Lower lobe of right lung (tissue), 2 donors: ENCODE measurements around the gene MEP1A. TPM values are rescaled to one million over a fixed set of nuclear protein-coding genes. Genes with fewer than 3 reads are reported as not detected.

Source experiments
- ATAC-seq, 2 donors: fragments of 200-7000 bp; cut with Tn5 transposase; one replicate each; pipeline ENCODE4 v1.9.1; 2020 to 2022; ENCODE audit warnings: mild to moderate bottlenecking in 2 of 2, moderate library complexity in 2 of 2
- DNase-seq: peaks from one replicate; pipeline ENCODE4 v3.0.0-alpha.2; 2020
- H3K27ac ChIP-seq: fragments of 200-600 bp; one replicate; pipeline ENCODE4 v1.8.0; 2022
- H3K27me3 ChIP-seq: fragments of 200-600 bp; one replicate; pipeline ENCODE4 v1.8.0; 2022; ENCODE audit warnings: low read depth
- H3K36me3 ChIP-seq: fragments of 200-600 bp; one replicate; pipeline ENCODE4 v1.8.0; 2022; ENCODE audit warnings: mild to moderate bottlenecking
- H3K4me1 ChIP-seq: fragments of 200-600 bp; one replicate; pipeline ENCODE4 v1.8.0; 2022
- H3K4me3 ChIP-seq: fragments of 200-600 bp; one replicate; pipeline ENCODE4 v1.8.0; 2022; ENCODE audit warnings: mild to moderate bottlenecking
- H3K9me3 ChIP-seq: fragments of 200-600 bp; one replicate; pipeline ENCODE4 v1.8.0; 2022
- intact Hi-C: fragments of 100-400 bp; cut with DNase I; formaldehyde crosslinking; loops from one replicate; pipeline ENCODE4 v1.11.0; 2022
- total RNA-seq: library from RNA; stranded (reverse); fragmentation: NEBNext Ultra II Directional; extraction: Animal tissue kit (Norgen Biotek cat#: 25700); gene quantifications from one replicate; pipeline ENCODE4 v1.2.1, GENCODE V29; 2021
- TF ChIP-seq, protein P1 (sequence below): fragments of 200-600 bp; IDR thresholded peaks from one replicate; pipeline ENCODE4 v1.8.0; 2022; ENCODE audit warnings: antibody characterized with exemption, mild to moderate bottlenecking
- donor health status: DM: no; HTN: yes; CAD: no; lungs with severe emphysema.

The MEP1A gene
- total RNA-seq, 1 donor from 2014 or later: 0.41 TPM

GRCh38 chr6:46781478-46782378 is 11.5 kb upstream of the MEP1A start:
- intact Hi-C loops: no loop called here
- H3K4me1 ChIP-seq: peaks cover under 1% of the 10 kb centered on the region
- H3K27me3 ChIP-seq: no peaks in the 10 kb centered on the region
- H3K4me3 ChIP-seq: no peak overlapping the region
- DNase-seq (no peak), ATAC-seq (peak in 1 of 2 donors; percentile 50)
- H3K9me3 ChIP-seq: no peaks in the 10 kb centered on the region
- TF ChIP-seq, protein P1, sequence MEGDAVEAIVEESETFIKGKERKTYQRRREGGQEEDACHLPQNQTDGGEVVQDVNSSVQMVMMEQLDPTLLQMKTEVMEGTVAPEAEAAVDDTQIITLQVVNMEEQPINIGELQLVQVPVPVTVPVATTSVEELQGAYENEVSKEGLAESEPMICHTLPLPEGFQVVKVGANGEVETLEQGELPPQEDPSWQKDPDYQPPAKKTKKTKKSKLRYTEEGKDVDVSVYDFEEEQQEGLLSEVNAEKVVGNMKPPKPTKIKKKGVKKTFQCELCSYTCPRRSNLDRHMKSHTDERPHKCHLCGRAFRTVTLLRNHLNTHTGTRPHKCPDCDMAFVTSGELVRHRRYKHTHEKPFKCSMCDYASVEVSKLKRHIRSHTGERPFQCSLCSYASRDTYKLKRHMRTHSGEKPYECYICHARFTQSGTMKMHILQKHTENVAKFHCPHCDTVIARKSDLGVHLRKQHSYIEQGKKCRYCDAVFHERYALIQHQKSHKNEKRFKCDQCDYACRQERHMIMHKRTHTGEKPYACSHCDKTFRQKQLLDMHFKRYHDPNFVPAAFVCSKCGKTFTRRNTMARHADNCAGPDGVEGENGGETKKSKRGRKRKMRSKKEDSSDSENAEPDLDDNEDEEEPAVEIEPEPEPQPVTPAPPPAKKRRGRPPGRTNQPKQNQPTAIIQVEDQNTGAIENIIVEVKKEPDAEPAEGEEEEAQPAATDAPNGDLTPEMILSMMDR: peak; percentile 64
- H3K27ac ChIP-seq: no peak overlapping the region
- no peaks in the 10 kb centered on the region for H3K36me3 ChIP-seq

DNA sequence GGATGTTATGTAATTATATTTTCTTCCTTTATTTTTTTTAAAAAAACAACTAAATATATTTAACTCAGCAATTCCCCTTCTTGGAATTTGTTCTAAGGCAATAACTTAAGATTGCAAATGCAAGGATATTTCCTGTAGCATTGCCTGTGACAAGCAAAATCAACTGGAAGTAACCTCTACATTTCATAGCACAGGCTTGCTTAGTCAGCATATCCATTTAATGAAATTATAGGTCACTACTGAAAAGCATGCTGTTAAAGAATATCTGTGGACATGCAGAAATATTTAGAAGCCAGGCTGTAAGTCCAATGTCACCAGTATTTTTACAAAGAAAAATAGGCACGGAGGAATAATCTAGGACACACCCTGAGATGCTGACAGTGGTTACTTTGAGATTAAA is 8.7 kb upstream of the MEP1A start:
- intact Hi-C loops: no loop called here
- ATAC-seq (no peak), DNase-seq (no peak)

DNA sequence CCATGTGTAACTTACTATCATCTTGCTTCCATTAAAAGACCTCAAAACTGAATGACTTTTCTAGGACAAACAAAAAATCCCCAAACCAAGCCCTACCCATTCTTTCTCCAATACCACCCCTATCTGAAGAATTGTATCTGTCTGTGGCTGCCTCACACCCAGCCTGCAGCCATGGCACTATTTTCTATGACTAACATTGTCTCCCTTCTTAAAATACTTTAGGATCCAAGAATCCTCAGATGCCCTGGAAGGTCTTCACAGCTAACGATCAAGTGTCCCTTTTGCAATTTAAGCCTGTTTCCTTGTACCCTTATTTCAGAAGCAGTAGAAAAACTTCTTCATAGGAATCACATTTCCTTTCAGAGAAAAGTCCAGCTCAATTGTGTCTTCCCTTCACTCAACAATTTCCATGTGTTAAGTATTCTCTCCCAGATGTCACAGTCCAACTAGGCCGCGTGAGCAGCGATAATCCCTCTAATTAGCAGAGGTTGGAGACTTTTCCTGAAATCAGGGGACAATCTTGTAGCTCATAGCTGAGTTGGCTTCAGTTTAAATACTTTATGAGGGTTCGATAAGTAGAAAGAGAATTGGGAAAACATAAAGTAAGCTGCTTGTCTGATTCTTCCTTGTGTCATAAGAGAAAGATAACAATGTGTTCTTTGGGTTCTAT is 5.2 kb upstream of the MEP1A start:
- H3K27me3 ChIP-seq: no peaks in the 10 kb centered on the region
- no peaks in the 10 kb centered on the region for H3K4me1 ChIP-seq
- no peaks in the 10 kb centered on the region for H3K36me3 ChIP-seq
- no peak for ATAC-seq
- TF ChIP-seq, protein P1: no peak
- DNase-seq: no peak
- no peaks in the 10 kb centered on the region for H3K9me3 ChIP-seq
- H3K27ac ChIP-seq: no peak overlapping the region
- no peak overlapping the region for H3K4me3 ChIP-seq
- intact Hi-C loops: no loop called here

More for the DNA sequence above, 8.7 kb upstream of the MEP1A start:
- Histone ChIP-seq H3K36me3 (no peaks in the 10 kb centered on the region), H3K9me3 (no peaks in the 10 kb centered on the region), H3K27me3 (no peaks in the 10 kb centered on the region), H3K4me1 (no peaks in the 10 kb centered on the region), H3K27ac (no peak overlapping the region), H3K4me3 (no peak overlapping the region)
- TF ChIP-seq, protein P1: no peak

DNA sequence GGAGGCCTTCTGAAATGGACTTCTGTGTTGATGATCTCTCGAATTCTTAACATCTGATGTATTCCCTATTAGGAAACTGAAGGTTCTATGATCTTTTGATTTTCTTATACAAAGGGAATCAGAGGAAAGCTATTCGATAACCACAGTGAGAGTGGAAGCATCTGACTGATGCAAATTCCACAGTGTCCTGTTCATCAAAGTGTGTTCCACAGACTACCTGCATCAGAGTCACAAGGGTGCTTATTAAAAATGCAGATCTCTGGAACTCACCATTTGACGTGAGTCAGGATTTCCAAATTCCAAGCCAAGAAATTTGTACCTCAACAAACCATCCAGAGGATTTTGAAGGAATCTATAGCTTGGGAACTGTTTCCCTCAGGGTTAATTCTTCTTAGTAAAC is 4.4 kb upstream of the MEP1A start:
- H3K9me3 ChIP-seq: no peaks in the 10 kb centered on the region
- TF ChIP-seq, protein P1: no peak

GRCh38 chr6:46789434-46790354 is 3.5 kb upstream of the MEP1A start:
- intact Hi-C loops: no loop called here
- no peak overlapping the region for H3K27ac ChIP-seq
- H3K9me3 ChIP-seq: no peaks in the 10 kb centered on the region
- no peak overlapping the region for H3K4me3 ChIP-seq
- H3K36me3 ChIP-seq: no peaks in the 10 kb centered on the region
- H3K4me1 ChIP-seq: no peaks in the 10 kb centered on the region
- no peaks in the 10 kb centered on the region for H3K27me3 ChIP-seq
- DNase-seq: no peak
- TF ChIP-seq, protein P1: no peak
- ATAC-seq: no peak

More for the DNA sequence above, 4.4 kb upstream of the MEP1A start:
- no peak overlapping the region for H3K27ac ChIP-seq
- no peaks in the 10 kb centered on the region for H3K36me3 ChIP-seq
- no peak overlapping the region for H3K4me3 ChIP-seq
- DNase-seq: no peak
- ATAC-seq: no peak
- no peaks in the 10 kb centered on the region for H3K4me1 ChIP-seq
- intact Hi-C loops: no loop called here
- H3K27me3 ChIP-seq: no peaks in the 10 kb centered on the region
